Measurements from ENCODE around the gene FKBP15.

DNA sequence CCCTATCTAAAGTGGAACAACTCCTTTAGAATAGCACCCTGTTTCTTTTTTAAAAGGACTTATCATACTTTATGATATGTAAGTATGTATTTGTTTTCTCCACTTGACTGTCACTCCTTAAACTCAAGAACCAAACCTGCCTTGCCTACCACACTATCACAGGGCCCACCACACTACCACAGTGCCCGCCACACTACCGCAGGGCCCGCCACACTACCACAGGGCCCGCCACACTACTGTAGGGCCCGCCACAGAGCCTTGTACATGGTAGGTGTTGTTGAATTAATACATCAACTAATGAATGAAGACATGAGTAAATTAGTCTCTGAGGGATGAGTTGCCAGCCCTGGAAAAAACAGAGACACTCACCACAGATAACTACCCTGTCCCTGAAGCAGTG is 52.3 kb downstream of the FKBP15 start:
- TF ChIP-seq, protein P1, sequence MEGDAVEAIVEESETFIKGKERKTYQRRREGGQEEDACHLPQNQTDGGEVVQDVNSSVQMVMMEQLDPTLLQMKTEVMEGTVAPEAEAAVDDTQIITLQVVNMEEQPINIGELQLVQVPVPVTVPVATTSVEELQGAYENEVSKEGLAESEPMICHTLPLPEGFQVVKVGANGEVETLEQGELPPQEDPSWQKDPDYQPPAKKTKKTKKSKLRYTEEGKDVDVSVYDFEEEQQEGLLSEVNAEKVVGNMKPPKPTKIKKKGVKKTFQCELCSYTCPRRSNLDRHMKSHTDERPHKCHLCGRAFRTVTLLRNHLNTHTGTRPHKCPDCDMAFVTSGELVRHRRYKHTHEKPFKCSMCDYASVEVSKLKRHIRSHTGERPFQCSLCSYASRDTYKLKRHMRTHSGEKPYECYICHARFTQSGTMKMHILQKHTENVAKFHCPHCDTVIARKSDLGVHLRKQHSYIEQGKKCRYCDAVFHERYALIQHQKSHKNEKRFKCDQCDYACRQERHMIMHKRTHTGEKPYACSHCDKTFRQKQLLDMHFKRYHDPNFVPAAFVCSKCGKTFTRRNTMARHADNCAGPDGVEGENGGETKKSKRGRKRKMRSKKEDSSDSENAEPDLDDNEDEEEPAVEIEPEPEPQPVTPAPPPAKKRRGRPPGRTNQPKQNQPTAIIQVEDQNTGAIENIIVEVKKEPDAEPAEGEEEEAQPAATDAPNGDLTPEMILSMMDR (IDR thresholded peaks at IDR 0.05 in 4 of 5, conservative IDR thresholded peaks at IDR 0.05 in 1 of 5): no peak
- TF ChIP-seq POLR2A (IDR thresholded peaks at IDR 0.05): no peak
